SU-DHL-6 (cell line): Measurements from ENCODE around the gene TRIM58.

Experiments used
- H2AFZ ChIP-seq: fragments of 200-600 bp; sonication (generic); 2 replicates; pipeline ENCODE4 v1.6.1; 2014; ENCODE audit warnings: low read depth, mild to moderate bottlenecking, moderate library complexity, mixed read lengths, antibody characterized with exemption, low read length; ENCODE audit not compliant: severe bottlenecking
- H3F3A ChIP-seq: fragments of 200-600 bp; shearing (Covaris generic); 2 replicates; pipeline ENCODE4 v1.6.0; 2016; ENCODE audit warnings: antibody characterized with exemption, mild to moderate bottlenecking; ENCODE audit not compliant: insufficient read depth
- H3K27ac ChIP-seq: fragments of 200-600 bp; sonication (generic); 2 replicates; pipeline ENCODE4 v1.5.1; 2016; ENCODE audit warnings: low read depth, mild to moderate bottlenecking, low read length, moderate library complexity, mixed read lengths
- H3K27me3 ChIP-seq: fragments of 200-600 bp; sonication (generic), shearing (Covaris generic); 2 replicates; pipeline ENCODE4 v1.6.0; 2014; ENCODE audit warnings: mild to moderate bottlenecking, low read length
- H3K36me3 ChIP-seq: fragments of 200-600 bp; sonication (generic); 2 replicates; pipeline ENCODE4 v1.6.1; 2014; ENCODE audit warnings: mild to moderate bottlenecking, low read length, mixed read lengths
- H3K4me2 ChIP-seq: fragments of 300-600, 200-600 bp; shearing (Covaris generic), sonication (generic); 2 replicates; pipeline ENCODE4 v1.6.0; 2014; ENCODE audit warnings: low read length, low read depth, mild to moderate bottlenecking; ENCODE audit not compliant: poor library complexity, severe bottlenecking
- H3K4me3 ChIP-seq: fragments of 200-600 bp; sonication (generic); 2 replicates; pipeline ENCODE4 v1.5.1; 2014; ENCODE audit warnings: antibody characterized with exemption, low read length, mild to moderate bottlenecking, mixed read lengths; ENCODE audit not compliant: insufficient read depth, poor library complexity, severe bottlenecking
- H3K79me2 ChIP-seq: fragments of 200-600 bp; sonication (generic); 2 replicates; pipeline ENCODE4 v1.6.1; 2014; ENCODE audit warnings: mild to moderate bottlenecking, low read length, moderate library complexity; ENCODE audit not compliant: insufficient read depth
- H3K9ac ChIP-seq: fragments of 200-600 bp; sonication (generic); 2 replicates; pipeline ENCODE4 v1.7.0; 2014; ENCODE audit warnings: mild to moderate bottlenecking, low read length
- H3K9me2 ChIP-seq: fragments of 200-600 bp; sonication (generic); replicated peaks from 2 replicates; pipeline ENCODE4 v1.6.1; 2014; ENCODE audit warnings: low read length; ENCODE audit not compliant: insufficient read depth
- H3K9me3 ChIP-seq: fragments of 200-600 bp; sonication (generic); 2 replicates; pipeline ENCODE4 v1.6.1; 2014; ENCODE audit warnings: low read length, mixed read lengths; ENCODE audit not compliant: insufficient read depth
- H4K20me1 ChIP-seq: fragments of 200-600 bp; sonication (generic); 2 replicates; pipeline ENCODE4 v1.6.1; 2014; ENCODE audit warnings: low read depth, mild to moderate bottlenecking, antibody characterized with exemption, low read length, moderate library complexity, mixed read lengths
- EZH2phosphoT487 ChIP-seq: fragments of 200-600 bp; sonication (generic), shearing (Covaris generic); conservative IDR thresholded peaks from 2 replicates; pipeline ENCODE4 v1.6.1; 2018; ENCODE audit warnings: mild to moderate bottlenecking, antibody characterized with exemption, low read length, moderate library complexity, mixed read lengths
- TF ChIP-seq, protein P1 (sequence below): fragments of 200-600 bp; sonication (generic); IDR thresholded peaks from one replicate; pipeline ENCODE4 v1.5.1; 2017; ENCODE audit warnings: antibody characterized with exemption, mild to moderate bottlenecking, low read length, moderate library complexity; ENCODE audit not compliant: insufficient read depth, poor library complexity, severe bottlenecking

Gene TRIM58

DNA sequence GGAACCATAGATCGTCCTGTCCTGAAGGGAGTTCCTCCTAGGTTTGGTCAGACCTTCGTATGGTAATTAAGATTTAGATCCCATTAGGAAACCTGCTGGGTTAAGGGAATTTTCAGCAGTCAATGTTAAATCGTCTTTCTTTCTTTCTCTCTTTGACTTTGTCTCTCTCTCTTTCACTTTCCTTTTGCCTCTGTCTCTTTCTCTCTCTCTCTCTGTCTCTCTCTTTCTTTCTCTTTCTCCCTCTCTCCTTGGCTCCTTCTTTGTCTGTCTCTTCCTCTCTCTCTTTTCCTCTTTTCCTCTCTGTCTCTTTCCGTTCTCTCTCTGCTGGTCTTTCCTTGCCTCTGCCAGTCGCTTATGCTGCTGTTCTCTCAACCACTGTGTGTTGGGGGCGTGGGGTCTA lies 47.1 kb downstream of the TRIM58 start:
- Histone ChIP-seq H3K79me2 (no peaks in the 10 kb centered on the region), H4K20me1 (no peaks in the 10 kb centered on the region), H3F3A (no peaks in the 10 kb centered on the region), H3K9me3 (no peaks in the 10 kb centered on the region), H3K9me2 (no peaks in the 10 kb centered on the region), H3K4me2 (no peak overlapping the region), H3K4me3 (no peak overlapping the region), H2AFZ (no peak overlapping the region), H3K27ac (no peak overlapping the region), H3K27me3 (no peaks in the 10 kb centered on the region), H3K9ac (no peak overlapping the region), H3K36me3 (no peaks in the 10 kb centered on the region)
- no peak for TF ChIP-seq EZH2phosphoT487
- TF ChIP-seq, protein P1, sequence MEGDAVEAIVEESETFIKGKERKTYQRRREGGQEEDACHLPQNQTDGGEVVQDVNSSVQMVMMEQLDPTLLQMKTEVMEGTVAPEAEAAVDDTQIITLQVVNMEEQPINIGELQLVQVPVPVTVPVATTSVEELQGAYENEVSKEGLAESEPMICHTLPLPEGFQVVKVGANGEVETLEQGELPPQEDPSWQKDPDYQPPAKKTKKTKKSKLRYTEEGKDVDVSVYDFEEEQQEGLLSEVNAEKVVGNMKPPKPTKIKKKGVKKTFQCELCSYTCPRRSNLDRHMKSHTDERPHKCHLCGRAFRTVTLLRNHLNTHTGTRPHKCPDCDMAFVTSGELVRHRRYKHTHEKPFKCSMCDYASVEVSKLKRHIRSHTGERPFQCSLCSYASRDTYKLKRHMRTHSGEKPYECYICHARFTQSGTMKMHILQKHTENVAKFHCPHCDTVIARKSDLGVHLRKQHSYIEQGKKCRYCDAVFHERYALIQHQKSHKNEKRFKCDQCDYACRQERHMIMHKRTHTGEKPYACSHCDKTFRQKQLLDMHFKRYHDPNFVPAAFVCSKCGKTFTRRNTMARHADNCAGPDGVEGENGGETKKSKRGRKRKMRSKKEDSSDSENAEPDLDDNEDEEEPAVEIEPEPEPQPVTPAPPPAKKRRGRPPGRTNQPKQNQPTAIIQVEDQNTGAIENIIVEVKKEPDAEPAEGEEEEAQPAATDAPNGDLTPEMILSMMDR = no peak

DNA sequence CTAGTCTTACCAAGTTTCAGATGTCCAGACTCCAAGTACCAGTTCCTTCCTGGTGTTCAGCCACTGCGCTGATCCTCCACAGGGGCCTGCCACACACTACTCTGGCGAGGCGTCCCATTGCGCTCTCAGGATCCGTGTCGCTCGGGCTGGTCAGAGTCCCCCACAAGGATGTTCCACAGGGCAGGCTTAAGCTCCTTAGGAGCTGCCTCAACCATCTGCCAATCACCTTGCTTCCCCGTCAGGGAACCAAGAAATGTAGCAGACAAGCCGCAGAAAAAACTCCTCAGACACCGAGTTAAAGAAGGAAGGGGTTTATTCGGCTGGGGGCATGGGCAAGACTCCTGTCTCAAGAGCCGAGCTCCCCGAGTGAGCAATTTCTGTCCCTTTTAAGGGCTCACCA lies 48.2 kb downstream of the TRIM58 start:
- no peaks in the 10 kb centered on the region for H3K9me2 ChIP-seq
- no peaks in the 10 kb centered on the region for H4K20me1 ChIP-seq
- H3K27ac ChIP-seq = no peak overlapping the region
- H3F3A ChIP-seq = no peaks in the 10 kb centered on the region
- H3K9ac ChIP-seq = no peak overlapping the region
- H3K36me3 ChIP-seq = no peaks in the 10 kb centered on the region
- TF ChIP-seq EZH2phosphoT487 = no peak
- TF ChIP-seq, protein P1 = no peak
- H2AFZ ChIP-seq = no peak overlapping the region
- no peak overlapping the region for H3K4me2 ChIP-seq
- no peaks in the 10 kb centered on the region for H3K79me2 ChIP-seq
- H3K9me3 ChIP-seq = no peaks in the 10 kb centered on the region
- H3K27me3 ChIP-seq = no peaks in the 10 kb centered on the region
- no peak overlapping the region for H3K4me3 ChIP-seq

DNA sequence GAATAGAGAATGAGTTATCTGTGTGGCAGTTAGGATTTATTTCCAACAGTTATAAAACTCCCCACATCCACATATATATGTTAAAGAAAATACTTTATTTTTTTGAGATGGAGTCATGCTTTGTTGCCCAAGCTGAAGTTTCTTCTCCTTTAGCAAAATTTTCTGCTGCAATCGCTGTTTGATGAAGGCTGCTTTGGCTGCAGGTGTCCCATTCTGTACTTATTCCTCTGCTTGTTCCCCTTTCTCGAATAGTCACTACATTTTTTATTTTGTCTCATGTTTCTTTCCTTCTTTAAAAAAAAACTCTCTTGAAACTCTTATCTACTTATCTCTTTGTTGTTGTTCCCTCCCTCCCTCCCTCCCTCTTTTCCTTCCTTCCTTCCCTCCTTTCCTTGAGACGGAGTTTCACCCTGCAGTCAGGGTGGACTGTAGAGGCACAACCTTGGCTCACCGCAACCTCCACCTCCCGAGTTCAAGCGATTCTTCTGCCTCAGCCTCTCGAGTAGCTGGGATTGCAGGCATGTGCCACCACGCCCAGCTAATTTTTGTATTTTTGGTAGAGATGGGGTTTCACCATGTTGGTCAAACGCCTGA lies 49.0 kb downstream of the TRIM58 start:
- no peak overlapping the region for H3K9ac ChIP-seq
- H2AFZ ChIP-seq = no peak overlapping the region
- H4K20me1 ChIP-seq = no peaks in the 10 kb centered on the region
- TF ChIP-seq, protein P1 = no peak
- TF ChIP-seq EZH2phosphoT487 = no peak
- H3K27me3 ChIP-seq = no peaks in the 10 kb centered on the region
- H3K79me2 ChIP-seq = no peaks in the 10 kb centered on the region
- H3F3A ChIP-seq = no peaks in the 10 kb centered on the region
- no peak overlapping the region for H3K4me2 ChIP-seq
- no peaks in the 10 kb centered on the region for H3K36me3 ChIP-seq
- H3K9me2 ChIP-seq = no peaks in the 10 kb centered on the region
- no peaks in the 10 kb centered on the region for H3K9me3 ChIP-seq
- no peak overlapping the region for H3K4me3 ChIP-seq
- no peak overlapping the region for H3K27ac ChIP-seq
